Common myeloid progenitor, CD34-positive (primary cell): Measurements from ENCODE around the gene CENPE.

Experiments used
- CTCF ChIA-PET: fragments of 350-600 bp; sonication (Branson Sonifier 250); formaldehyde crosslinking; loops from one replicate; lab custom pipeline; 2021; ENCODE audit warnings: antibody characterized with exemption; lab: Charles Lee
- POLR2A ChIA-PET: fragments of 350-600 bp; sonication (Branson Sonifier 250); formaldehyde crosslinking; loops from one replicate; lab custom pipeline; 2021; ENCODE audit warnings: antibody characterized with exemption; lab: Charles Lee
- DNase-seq, 3 donors: peaks; one replicate each; pipeline versions ENCODE4 v3.0.0 to v3.0.0-alpha.2; 2013
- H3K27ac ChIP-seq, 2 experiments: 1 replicate in 1 of 2; 2 replicates in 1 of 2; pipeline ENCODE4 v1.7.0; 2013; ENCODE audit warnings: inconsistent platforms in 2 of 2, low read length in 2 of 2, mild to moderate bottlenecking in 2 of 2, low read depth in 1 of 2, moderate library complexity in 1 of 2; ENCODE audit not compliant: severe bottlenecking in 2 of 2, insufficient read depth in 1 of 2, poor library complexity in 1 of 2
- H3K27me3 ChIP-seq, 5 experiments: replicated peaks in 2 of 5; 1 replicate in 3 of 5; 2 replicates in 2 of 5; pipeline versions ENCODE4 v1.6.1 to v1.7.0; 2013; ENCODE audit warnings: low read length in 4 of 5, mild to moderate bottlenecking in 2 of 5, moderate library complexity in 2 of 5, inconsistent platforms in 1 of 5; ENCODE audit not compliant: insufficient read depth in 5 of 5, control insufficient read depth in 4 of 5
- H3K36me3 ChIP-seq, 4 experiments: 1 replicate in 2 of 4; 2 replicates in 2 of 4; pipeline versions ENCODE4 v1.6.1 to v1.7.0; 2013; ENCODE audit warnings: low read length in 3 of 4, control low read depth in 1 of 4, mild to moderate bottlenecking in 1 of 4; ENCODE audit not compliant: control insufficient read depth in 4 of 4, insufficient read depth in 4 of 4
- H3K4me1 ChIP-seq, 4 experiments: 1 replicate in 3 of 4; 2 replicates in 1 of 4; pipeline versions ENCODE4 v1.6.1 to v1.7.1; 2013; ENCODE audit warnings: low read length in 3 of 4, mild to moderate bottlenecking in 3 of 4, control low read depth in 1 of 4, inconsistent platforms in 1 of 4, moderate library complexity in 1 of 4; ENCODE audit not compliant: control insufficient read depth in 4 of 4, insufficient read depth in 4 of 4; ENCODE audit errors: control extremely low read depth in 1 of 4
- H3K4me3 ChIP-seq, 7 experiments: 1 replicate in 4 of 7; 2 replicates in 3 of 7; pipeline versions ENCODE4 v1.5.1 to v1.7.0; 2013; ENCODE audit warnings: mild to moderate bottlenecking in 7 of 7, low read length in 6 of 7, moderate library complexity in 6 of 7, inconsistent platforms in 2 of 7, low read depth in 2 of 7, control low read depth in 1 of 7; ENCODE audit not compliant: insufficient read depth in 4 of 7, control insufficient read depth in 1 of 7; ENCODE audit errors: extremely low read depth in 1 of 7
- H3K9me3 ChIP-seq, 5 experiments: 1 replicate in 4 of 5; 2 replicates in 1 of 5; pipeline versions ENCODE4 v1.6.1 to v1.7.1; 2013; ENCODE audit warnings: low read length in 4 of 5, mild to moderate bottlenecking in 2 of 5, inconsistent platforms in 1 of 5, low read depth in 1 of 5, moderate library complexity in 1 of 5; ENCODE audit not compliant: control insufficient read depth in 4 of 5, insufficient read depth in 2 of 5; ENCODE audit errors: control extremely low read depth in 1 of 5
- WGBS: methylation state at CpG from one replicate; pipeline ENCODE4 v1.1.5; 2013; ENCODE audit not compliant: insufficient coverage; 5-methylcytosine and 5-hydroxymethylcytosine counted together

CENPE gene

GRCh38 chr4:103137446-103137827 is 60.7 kb downstream of the CENPE start:
- POLR2A ChIA-PET = interaction anchor here (0.5 kb wide), 1 partner anchor 553 kb away, joined by 6 read pairs; no protein-coding TSS in a partner anchor
- DNase-seq = no peak
- Histone ChIP-seq H3K9me3 (no peaks in the 10 kb centered on the region), H3K27me3 (no peaks in the 10 kb centered on the region), H3K27ac (no peak overlapping the region), H3K4me3 (no peak overlapping the region), H3K36me3 (peaks cover 9 to 52% (median 29%) of the 10 kb centered on the region in 4 experiments), H3K4me1 (no peaks in the 10 kb centered on the region)
- CTCF ChIA-PET = no interaction called here
- WGBS = no CpG with 5 or more reads among the region's 1 CpG

GRCh38 chr4:103136671-103137445 is 61.3 kb downstream of the CENPE start:
- Histone ChIP-seq H3K27ac (no peak overlapping the region), H3K4me1 (no peaks in the 10 kb centered on the region), H3K9me3 (no peaks in the 10 kb centered on the region), H3K4me3 (no peak overlapping the region), H3K27me3 (no peaks in the 10 kb centered on the region), H3K36me3 (peaks cover 9 to 53% (median 31%) of the 10 kb centered on the region in 4 experiments)
- 100% methylated on average over 1 of the region's 1 CpG for WGBS
- DNase-seq = no peak
- ChIA-PET CTCF (no interaction called here), POLR2A (no interaction called here)

GRCh38 chr4:103129174-103129573 is 69.0 kb downstream of the CENPE start:
- peaks cover 0 to 16% (median 0%) of the 10 kb centered on the region in 5 experiments for H3K9me3 ChIP-seq
- H3K36me3 ChIP-seq = peaks cover 2 to 47% (median 15%) of the 10 kb centered on the region in 4 experiments
- CTCF ChIA-PET = no interaction called here
- no peaks in the 10 kb centered on the region for H3K27me3 ChIP-seq
- H3K4me1 ChIP-seq = no peaks in the 10 kb centered on the region
- H3K27ac ChIP-seq = no peak overlapping the region
- POLR2A ChIA-PET = no interaction called here
- H3K4me3 ChIP-seq = no peak overlapping the region
- 93% methylated on average over 2 of the region's 8 CpGs for WGBS
- no peak for DNase-seq

GRCh38 chr4:103126126-103126525 is 72.0 kb downstream of the CENPE start:
- peaks cover 0 to 16% (median 0%) of the 10 kb centered on the region in 5 experiments for H3K9me3 ChIP-seq
- H3K27me3 ChIP-seq = no peaks in the 10 kb centered on the region
- ChIA-PET CTCF (no interaction called here), POLR2A (no interaction called here)
- DNase-seq = no peak
- H3K4me1 ChIP-seq = no peaks in the 10 kb centered on the region
- H3K36me3 ChIP-seq = peaks cover 0 to 35% (median 15%) of the 10 kb centered on the region in 4 experiments
- H3K4me3 ChIP-seq = no peak overlapping the region
- H3K27ac ChIP-seq = no peak overlapping the region
- 83% methylated on average over 1 of the region's 3 CpGs for WGBS

- peaks cover 0 to 4% (median 0%) of the 10 kb centered on the region in 5 experiments for H3K9me3 ChIP-seq
- H3K4me3 ChIP-seq = no peak overlapping the region
- DNase-seq = no peak
- H3K36me3 ChIP-seq = peaks cover 2 to 22% (median 16%) of the 10 kb centered on the region in 4 experiments
- H3K27me3 ChIP-seq = no peaks in the 10 kb centered on the region
- ChIA-PET POLR2A (no interaction called here), CTCF (interaction anchor here (1.0 to 1.4 kb wide), 2 partner anchors 22 to 31 kb away, joined by 3 to 4 read pairs; no protein-coding TSS in a partner anchor)
- WGBS = no CpG with 5 or more reads among the region's 3 CpGs
- no peak overlapping the region for H3K27ac ChIP-seq
- no peaks in the 10 kb centered on the region for H3K4me1 ChIP-seq
Observed at GRCh38 chr4:103123114-103123513, 75.0 kb downstream of the CENPE start.

- Histone ChIP-seq H3K9me3 (no peaks in the 10 kb centered on the region), H3K36me3 (peaks cover 2 to 13% (median 10%) of the 10 kb centered on the region in 4 experiments), H3K27me3 (no peaks in the 10 kb centered on the region), H3K4me1 (no peaks in the 10 kb centered on the region), H3K4me3 (no peak overlapping the region), H3K27ac (no peak overlapping the region)
- ChIA-PET CTCF (no interaction called here), POLR2A (no interaction called here)
- WGBS = no CpG with 5 or more reads among the region's 1 CpG
- DNase-seq = no peak
Observed at GRCh38 chr4:103118166-103118565, 80.0 kb downstream of the CENPE start.

GRCh38 chr4:103111598-103111997 is 86.5 kb downstream of the CENPE start:
- Histone ChIP-seq H3K36me3 (peaks cover 8 to 39% (median 22%) of the 10 kb centered on the region in 4 experiments), H3K4me1 (no peaks in the 10 kb centered on the region), H3K27me3 (no peaks in the 10 kb centered on the region), H3K9me3 (no peaks in the 10 kb centered on the region), H3K27ac (no peak overlapping the region), H3K4me3 (no peak overlapping the region)
- POLR2A ChIA-PET = no interaction called here
- CTCF ChIA-PET = interaction anchor here (1.3 to 2.3 kb wide), 2 partner anchors 10 to 18 kb away, joined by 4 to 10 read pairs; no protein-coding TSS in a partner anchor
- no peak for DNase-seq
- whole genome bisulfite sequencing = no CpG with 5 or more reads among the region's 4 CpGs
